HCT116 (cell line): ENCODE results near the gene OGG1. TPM values are rescaled to one million over a fixed set of nuclear protein-coding genes. Genes with fewer than 3 reads are reported as not detected.

ENCODE experiments used
- ATAC-seq: fragments of 200-7000 bp; cut with Tn5 transposase; 2 replicates; pipeline ENCODE4 v1.9.1; 2020; ENCODE audit warnings: mild to moderate bottlenecking, moderate library complexity
- BruUV-seq: library from RNA; stranded (reverse); fragments of 400-500 nt; replicated peaks from 2 replicates; lab custom pipeline; 2021; lab: Mats Ljungman, UMichigan
- CTCF ChIA-PET: fragments of 300-600 bp; sonication (Branson Sonifier 250); formaldehyde crosslinking; loops from one replicate; lab custom pipeline; 2021; ENCODE audit warnings: antibody characterized with exemption; lab: Charles Lee
- POLR2A ChIA-PET: fragments of 300-600, 350-600 bp; sonication (Branson Sonifier 250); formaldehyde crosslinking; loops from one replicate; lab custom pipeline; 2021; ENCODE audit warnings: antibody characterized with exemption; lab: Charles Lee
- RAD21 ChIA-PET, 2 experiments: fragments of 300-600 bp; sonication (Branson Sonifier 250); formaldehyde crosslinking; loops; one replicate each; lab custom pipeline; 2023; ENCODE audit warnings: low total read pairs in 2 of 2; ENCODE audit not compliant: uncharacterized antibody in 2 of 2, unreplicated experiment in 2 of 2, low non-redundant PET in 1 of 2; lab: Charles Lee
- DNase-seq: peaks from one replicate; pipeline ENCODE4 v3.0.0-alpha.2; 2010; ENCODE audit warnings: low read depth, low spot score
- H2AFZ ChIP-seq: fragments of 200-600 bp; shearing (Covaris generic), sonication (generic); 2 replicates; pipeline ENCODE4 v1.6.1; 2017; ENCODE audit warnings: low read depth, mixed run types, mixed read lengths, antibody characterized with exemption, low read length; ENCODE audit not compliant: poor library complexity, severe bottlenecking
- H3K27ac ChIP-seq: 2 replicates; pipeline ENCODE4 v1.5.1; 2012; ENCODE audit warnings: low read depth, low read length
- H3K27me3 ChIP-seq: fragments of 200-600 bp; sonication (generic); 2 replicates; pipeline ENCODE4 v1.6.1; 2016; ENCODE audit warnings: mixed run types, low read length, mixed read lengths; ENCODE audit not compliant: insufficient read depth
- H3K36me3 ChIP-seq, 2 experiments: fragments of 200-500 bp in 1 of 2; fragments of 200-600 bp in 1 of 2; sonication (Bioruptor generic) in 1 of 2; sonication (generic) in 1 of 2; 2 replicates each; pipeline versions ENCODE4 v1.5.1 to v1.6.1; 2014 to 2016; ENCODE audit warnings: low read length in 2 of 2, inconsistent platforms in 1 of 2, mixed read lengths in 1 of 2, mixed run types in 1 of 2; ENCODE audit not compliant: insufficient read depth in 2 of 2, control insufficient read depth in 1 of 2
- H3K4me1 ChIP-seq, 2 experiments: fragments of 200-600 bp in 1 of 2; sonication (generic) in 1 of 2; 2 replicates each; pipeline versions ENCODE4 v1.5.1 to v1.6.1; 2012 to 2017; ENCODE audit warnings: low read length in 2 of 2, inconsistent platforms in 1 of 2, mild to moderate bottlenecking in 1 of 2, mixed read lengths in 1 of 2, mixed run types in 1 of 2, moderate library complexity in 1 of 2; ENCODE audit not compliant: insufficient read depth in 2 of 2, control insufficient read depth in 1 of 2
- H3K4me2 ChIP-seq: fragments of 200-600 bp; sonication (generic); 2 replicates; pipeline ENCODE4 v1.6.1; 2017; ENCODE audit warnings: mixed run types, low read length, mixed read lengths
- H3K4me3 ChIP-seq, 2 experiments: fragments of 200-600 bp in 1 of 2; sonication (generic) in 1 of 2; replicated peaks in 1 of 2; 2 replicates each; pipeline ENCODE4 v1.5.1; 2011 to 2016; ENCODE audit warnings: low read length in 2 of 2, control low read depth in 1 of 2, low read depth in 1 of 2, mild to moderate bottlenecking in 1 of 2, mixed read lengths in 1 of 2, mixed run types in 1 of 2
- H3K79me2 ChIP-seq: fragments of 200-600 bp; sonication (generic); 2 replicates; pipeline ENCODE4 v1.6.1; 2017; ENCODE audit warnings: mild to moderate bottlenecking, mixed run types, low read length, moderate library complexity, mixed read lengths; ENCODE audit not compliant: insufficient read depth
- H3K9ac ChIP-seq: fragments of 200-600 bp; sonication (generic); 2 replicates; pipeline ENCODE4 v1.6.1; 2016; ENCODE audit warnings: low read length, mixed read lengths
- H3K9me2 ChIP-seq: fragments of 200-600 bp; sonication (generic), shearing (Covaris generic); 2 replicates; pipeline ENCODE4 v1.6.1; 2017; ENCODE audit warnings: mixed run types, mild to moderate bottlenecking, moderate library complexity; ENCODE audit not compliant: insufficient read depth
- H3K9me3 ChIP-seq, 2 experiments: fragments of 200-500 bp in 1 of 2; fragments of 200-600 bp in 1 of 2; sonication (Bioruptor generic) in 1 of 2; sonication (generic) in 1 of 2; 2 replicates each; pipeline ENCODE4 v1.6.1; 2014 to 2017; ENCODE audit warnings: low read length in 2 of 2, mixed read lengths in 2 of 2, inconsistent platforms in 1 of 2, low read depth in 1 of 2, mild to moderate bottlenecking in 1 of 2, mixed run types in 1 of 2, moderate library complexity in 1 of 2; ENCODE audit not compliant: control insufficient read depth in 1 of 2, insufficient read depth in 1 of 2
- H4K20me1 ChIP-seq: fragments of 200-600 bp; sonication (generic), shearing (Covaris generic); 2 replicates; pipeline ENCODE4 v1.6.1; 2017; ENCODE audit warnings: mixed run types, mild to moderate bottlenecking, moderate library complexity; ENCODE audit not compliant: insufficient read depth
- CBX3 ChIP-seq: IDR thresholded peaks from 2 replicates; pipeline ENCODE4 v1.6.1; 2012; ENCODE audit warnings: low read depth
- CEBPB ChIP-seq: IDR thresholded peaks from 2 replicates; pipeline ENCODE4 v1.6.1; 2012; ENCODE audit warnings: low read depth
- CTCF ChIP-seq, 3 experiments: fragments of 200-600 bp in 1 of 3; sonication (generic) in 1 of 3; IDR thresholded peaks in 2 of 3; conservative IDR thresholded peaks in 1 of 3; 2 replicates each; pipeline ENCODE4 v1.5.1; 2012 to 2017; ENCODE audit warnings: low read depth in 2 of 3, low read length in 2 of 3, antibody characterized with exemption in 1 of 3, borderline replicate concordance in 1 of 3, control low read depth in 1 of 3, mild to moderate bottlenecking in 1 of 3, mixed read lengths in 1 of 3, mixed run types in 1 of 3, moderate library complexity in 1 of 3; ENCODE audit not compliant: insufficient read depth in 1 of 3
- EGR1 ChIP-seq: IDR thresholded peaks from 2 replicates; pipeline ENCODE4 v1.6.1; 2012; ENCODE audit warnings: low read depth
- ELF1 ChIP-seq: IDR thresholded peaks from 2 replicates; pipeline ENCODE4 v1.6.1; 2012; ENCODE audit warnings: low read depth, borderline replicate concordance
- EZH2 ChIP-seq: fragments of 200-600 bp; sonication (generic); IDR thresholded peaks from 2 replicates; pipeline ENCODE4 v1.6.1; 2017; ENCODE audit warnings: antibody characterized with exemption, mixed run types
- EZH2phosphoT487 ChIP-seq: fragments of 200-600 bp; IDR thresholded peaks from 2 replicates; pipeline ENCODE4 v1.6.1; 2018; ENCODE audit warnings: antibody characterized with exemption, borderline replicate concordance
- FOSL1 ChIP-seq: IDR thresholded peaks from 2 replicates; pipeline ENCODE4 v1.6.1; 2012; ENCODE audit warnings: low read depth
- JUND ChIP-seq: IDR thresholded peaks from 2 replicates; pipeline ENCODE4 v1.6.1; 2012
- MAX ChIP-seq: IDR thresholded peaks from 2 replicates; pipeline ENCODE4 v1.6.1; 2012
- POLR2A ChIP-seq: IDR thresholded peaks from 2 replicates; pipeline ENCODE4 v1.7.0; 2011; ENCODE audit warnings: borderline replicate concordance; ENCODE audit not compliant: insufficient read depth, insufficient read length; ENCODE audit errors: extremely low read depth
- RAD21 ChIP-seq: IDR thresholded peaks from 2 replicates; pipeline ENCODE4 v1.6.1; 2012; ENCODE audit warnings: low read depth, mild to moderate bottlenecking
- REST ChIP-seq: IDR thresholded peaks from 2 replicates; pipeline ENCODE4 v1.6.1; 2012; ENCODE audit warnings: low read depth
- SIN3A ChIP-seq: IDR thresholded peaks from 2 replicates; pipeline ENCODE4 v1.6.1; 2012; ENCODE audit warnings: low read depth
- SP1 ChIP-seq: IDR thresholded peaks from 2 replicates; pipeline ENCODE4 v1.6.1; 2012; ENCODE audit warnings: low read depth
- SRF ChIP-seq: IDR thresholded peaks from 2 replicates; pipeline ENCODE4 v1.6.1; 2012; ENCODE audit warnings: low read depth
- TCF7L2 ChIP-seq: IDR thresholded peaks from 2 replicates; pipeline ENCODE4 v1.7.0; 2011; ENCODE audit warnings: borderline replicate concordance, inconsistent platforms; ENCODE audit not compliant: insufficient read depth, insufficient read length; ENCODE audit errors: extremely low read depth
- ZFX ChIP-seq: fragments of 450-650 bp; IDR thresholded peaks from 2 replicates; pipeline ENCODE4 v1.6.1; 2017
- ZNF274 ChIP-seq: fragments of 200-500 bp; sonication (Bioruptor generic); IDR thresholded peaks from 2 replicates; pipeline ENCODE4 v1.6.1; 2014; ENCODE audit warnings: mild to moderate bottlenecking, low read depth, low read length, inconsistent platforms
- intact Hi-C: fragments of 100-400 bp; cut with micrococcal nuclease; formaldehyde crosslinking; loops from 2 replicates; pipeline ENCODE4 v1.10.0; 2022
- total RNA-seq: library from RNA; stranded (reverse); gene quantifications from one replicate; pipeline ENCODE4 v1.2.1, GENCODE V29; 2021; ENCODE audit not compliant: unreplicated experiment

OGG1 gene
- total RNA-seq, 1 experiment from 2014 or later: 16.3 TPM

- RAD21 ChIA-PET: no interaction called here
- H3K9me3 ChIP-seq: no peaks in the 10 kb centered on the region
- no peak overlapping the region for H3K9ac ChIP-seq
- H3K36me3 ChIP-seq: peaks cover 6 to 17% of the 10 kb centered on the region in 2 experiments; a peak in 3 of 4 replicates
- DNase-seq (no peak), ATAC-seq (no peak)
- no peaks in the 10 kb centered on the region for H3K27me3 ChIP-seq
- no TSS peak for BruUV-seq
- H2AFZ ChIP-seq: no peak overlapping the region
- H3K4me2 ChIP-seq: no peak overlapping the region
- intact Hi-C loops: no loop called here
- no peaks in the 10 kb centered on the region for H3K9me2 ChIP-seq
- no peaks in the 10 kb centered on the region for H4K20me1 ChIP-seq
- POLR2A ChIA-PET: no interaction called here
- no peaks in the 10 kb centered on the region for H3K4me1 ChIP-seq
- no peaks in the 10 kb centered on the region for H3K79me2 ChIP-seq
- TF ChIP-seq ELF1 (no peak), EGR1 (no peak), JUND (no peak), EZH2 (no peak), ZFX (no peak), CTCF (IDR thresholded peaks at IDR 0.05 in 2 of 3, conservative IDR thresholded peaks at IDR 0.05 in 1 of 3; ENCODE audit: borderline replicate concordance in 1 of 3, insufficient read depth in 1 of 3, low read depth in 2 of 3, low read length in 2 of 3) (no peak), ZNF274 (no peak), SIN3A (no peak), CBX3 (no peak), RAD21 (no peak), SRF (no peak), POLR2A (no peak), MAX (no peak), REST (no peak), TCF7L2 (no peak), FOSL1 (no peak), SP1 (no peak), EZH2phosphoT487 (no peak), CEBPB (no peak)
- TF ChIP-seq, all 23 proteins: peak for 0
- Histone ChIP-seq H3K27ac (no peak overlapping the region), H3K4me3 (no peak overlapping the region)
- CTCF ChIA-PET: no interaction called here
Measured at GRCh38 chr3:9761919-9762318, 12.2 kb downstream of the OGG1 start.
